HL-60 (cell line): ENCODE data around the gene PLPP3.

ENCODE experiments used
- POLR2AphosphoS5 ChIP-seq: IDR thresholded peaks from 2 replicates; pipeline ENCODE4 v1.6.1; 2012; ENCODE audit warnings: low read depth
- SPI1 ChIP-seq: IDR thresholded peaks from 2 replicates; pipeline ENCODE4 v1.6.1; 2012; ENCODE audit warnings: low read depth, mild to moderate bottlenecking, borderline replicate concordance
- TF ChIP-seq, protein P1 (sequence below): IDR thresholded peaks from one replicate; pipeline ENCODE4 v1.5.1; 2011; ENCODE audit warnings: low read length, control low read depth, inconsistent platforms; ENCODE audit not compliant: insufficient read depth
- TF ChIP-seq, protein P2 (sequence below): IDR thresholded peaks from 2 replicates; pipeline ENCODE4 v1.6.1; 2012; ENCODE audit warnings: low read depth; ENCODE audit not compliant: insufficient replicate concordance

DNA sequence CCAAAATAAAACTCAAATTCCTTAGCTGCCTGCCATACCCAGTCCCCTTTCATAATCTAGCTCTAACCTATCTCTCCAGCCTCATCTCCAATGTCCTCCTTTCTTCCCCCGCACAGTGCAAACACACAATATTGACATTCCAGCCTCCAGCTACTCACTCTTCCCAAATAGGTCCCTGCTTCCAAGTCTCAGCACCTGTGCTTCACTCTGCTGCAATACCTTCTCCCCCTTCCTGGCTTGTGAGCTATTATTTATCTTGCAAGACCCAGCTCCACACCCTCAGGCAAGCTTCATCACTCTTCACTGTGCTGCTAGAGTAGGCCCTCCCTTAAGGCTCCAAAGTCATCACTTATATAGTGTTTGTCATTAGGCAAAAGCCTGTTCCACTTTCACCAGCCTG is 9.7 kb downstream of the PLPP3 start:
- TF ChIP-seq, protein P1, sequence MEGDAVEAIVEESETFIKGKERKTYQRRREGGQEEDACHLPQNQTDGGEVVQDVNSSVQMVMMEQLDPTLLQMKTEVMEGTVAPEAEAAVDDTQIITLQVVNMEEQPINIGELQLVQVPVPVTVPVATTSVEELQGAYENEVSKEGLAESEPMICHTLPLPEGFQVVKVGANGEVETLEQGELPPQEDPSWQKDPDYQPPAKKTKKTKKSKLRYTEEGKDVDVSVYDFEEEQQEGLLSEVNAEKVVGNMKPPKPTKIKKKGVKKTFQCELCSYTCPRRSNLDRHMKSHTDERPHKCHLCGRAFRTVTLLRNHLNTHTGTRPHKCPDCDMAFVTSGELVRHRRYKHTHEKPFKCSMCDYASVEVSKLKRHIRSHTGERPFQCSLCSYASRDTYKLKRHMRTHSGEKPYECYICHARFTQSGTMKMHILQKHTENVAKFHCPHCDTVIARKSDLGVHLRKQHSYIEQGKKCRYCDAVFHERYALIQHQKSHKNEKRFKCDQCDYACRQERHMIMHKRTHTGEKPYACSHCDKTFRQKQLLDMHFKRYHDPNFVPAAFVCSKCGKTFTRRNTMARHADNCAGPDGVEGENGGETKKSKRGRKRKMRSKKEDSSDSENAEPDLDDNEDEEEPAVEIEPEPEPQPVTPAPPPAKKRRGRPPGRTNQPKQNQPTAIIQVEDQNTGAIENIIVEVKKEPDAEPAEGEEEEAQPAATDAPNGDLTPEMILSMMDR, result no peak
- TF ChIP-seq SPI1 (no peak), POLR2AphosphoS5 (no peak)
- TF ChIP-seq, protein P2, sequence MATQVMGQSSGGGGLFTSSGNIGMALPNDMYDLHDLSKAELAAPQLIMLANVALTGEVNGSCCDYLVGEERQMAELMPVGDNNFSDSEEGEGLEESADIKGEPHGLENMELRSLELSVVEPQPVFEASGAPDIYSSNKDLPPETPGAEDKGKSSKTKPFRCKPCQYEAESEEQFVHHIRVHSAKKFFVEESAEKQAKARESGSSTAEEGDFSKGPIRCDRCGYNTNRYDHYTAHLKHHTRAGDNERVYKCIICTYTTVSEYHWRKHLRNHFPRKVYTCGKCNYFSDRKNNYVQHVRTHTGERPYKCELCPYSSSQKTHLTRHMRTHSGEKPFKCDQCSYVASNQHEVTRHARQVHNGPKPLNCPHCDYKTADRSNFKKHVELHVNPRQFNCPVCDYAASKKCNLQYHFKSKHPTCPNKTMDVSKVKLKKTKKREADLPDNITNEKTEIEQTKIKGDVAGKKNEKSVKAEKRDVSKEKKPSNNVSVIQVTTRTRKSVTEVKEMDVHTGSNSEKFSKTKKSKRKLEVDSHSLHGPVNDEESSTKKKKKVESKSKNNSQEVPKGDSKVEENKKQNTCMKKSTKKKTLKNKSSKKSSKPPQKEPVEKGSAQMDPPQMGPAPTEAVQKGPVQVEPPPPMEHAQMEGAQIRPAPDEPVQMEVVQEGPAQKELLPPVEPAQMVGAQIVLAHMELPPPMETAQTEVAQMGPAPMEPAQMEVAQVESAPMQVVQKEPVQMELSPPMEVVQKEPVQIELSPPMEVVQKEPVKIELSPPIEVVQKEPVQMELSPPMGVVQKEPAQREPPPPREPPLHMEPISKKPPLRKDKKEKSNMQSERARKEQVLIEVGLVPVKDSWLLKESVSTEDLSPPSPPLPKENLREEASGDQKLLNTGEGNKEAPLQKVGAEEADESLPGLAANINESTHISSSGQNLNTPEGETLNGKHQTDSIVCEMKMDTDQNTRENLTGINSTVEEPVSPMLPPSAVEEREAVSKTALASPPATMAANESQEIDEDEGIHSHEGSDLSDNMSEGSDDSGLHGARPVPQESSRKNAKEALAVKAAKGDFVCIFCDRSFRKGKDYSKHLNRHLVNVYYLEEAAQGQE, result no peak
